ENCODE data around the gene PAIP2B. TPM values are rescaled to one million over a fixed set of nuclear protein-coding genes. Genes with fewer than 3 reads are reported as not detected.
"Not testable (repeated sequence)": the region's sequence is repeated elsewhere in the genome, so short reads cannot be mapped to it uniquely, and the experiment has no call there.

PAIP2B gene
- total and polyA plus RNA-seq, 8 donors, result 4.9 to 14.1 (median 8.1) TPM

DNA sequence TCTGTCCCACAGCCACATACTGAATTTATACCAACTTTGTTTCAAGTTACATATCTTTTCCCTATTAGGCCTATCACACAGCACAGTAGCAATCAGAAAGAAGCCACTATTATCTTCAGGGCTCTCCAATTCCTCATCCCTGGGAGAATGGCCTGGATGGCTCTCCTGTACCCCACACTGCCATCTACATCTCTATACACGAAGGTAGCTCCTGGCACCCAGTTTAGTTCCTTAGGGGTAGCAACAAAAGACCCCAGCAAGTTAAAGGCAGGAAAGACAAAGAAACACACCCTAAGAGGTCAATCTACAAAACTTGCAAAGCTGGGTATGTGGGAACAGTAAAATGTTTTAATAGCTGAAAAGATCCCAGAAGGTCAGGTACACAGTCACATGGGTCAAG is 39.9 kb downstream of the PAIP2B start:
- no peaks in the 10 kb centered on the region for H3K27me3 ChIP-seq
- H3K36me3 ChIP-seq, result peaks cover 0 to 44% (median 22%) of the 10 kb centered on the region in 4 donors
- DNase-seq, result no peak
- H3K9me3 ChIP-seq, result no peaks in the 10 kb centered on the region
- H3K4me3 ChIP-seq, result no peak overlapping the region
- intact Hi-C loops (cut with DNase I; ENCODE audit: low total_unique reads), result no loop called here
- TF ChIP-seq POLR2AphosphoS5 (IDR thresholded peaks at IDR 0.05) (no peak), EP300 (IDR thresholded peaks at IDR 0.05) (no peak), POLR2A (IDR thresholded peaks at IDR 0.05) (no peak)
- TF ChIP-seq, protein P1, sequence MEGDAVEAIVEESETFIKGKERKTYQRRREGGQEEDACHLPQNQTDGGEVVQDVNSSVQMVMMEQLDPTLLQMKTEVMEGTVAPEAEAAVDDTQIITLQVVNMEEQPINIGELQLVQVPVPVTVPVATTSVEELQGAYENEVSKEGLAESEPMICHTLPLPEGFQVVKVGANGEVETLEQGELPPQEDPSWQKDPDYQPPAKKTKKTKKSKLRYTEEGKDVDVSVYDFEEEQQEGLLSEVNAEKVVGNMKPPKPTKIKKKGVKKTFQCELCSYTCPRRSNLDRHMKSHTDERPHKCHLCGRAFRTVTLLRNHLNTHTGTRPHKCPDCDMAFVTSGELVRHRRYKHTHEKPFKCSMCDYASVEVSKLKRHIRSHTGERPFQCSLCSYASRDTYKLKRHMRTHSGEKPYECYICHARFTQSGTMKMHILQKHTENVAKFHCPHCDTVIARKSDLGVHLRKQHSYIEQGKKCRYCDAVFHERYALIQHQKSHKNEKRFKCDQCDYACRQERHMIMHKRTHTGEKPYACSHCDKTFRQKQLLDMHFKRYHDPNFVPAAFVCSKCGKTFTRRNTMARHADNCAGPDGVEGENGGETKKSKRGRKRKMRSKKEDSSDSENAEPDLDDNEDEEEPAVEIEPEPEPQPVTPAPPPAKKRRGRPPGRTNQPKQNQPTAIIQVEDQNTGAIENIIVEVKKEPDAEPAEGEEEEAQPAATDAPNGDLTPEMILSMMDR (IDR thresholded peaks at IDR 0.05), result no peak
- H3K4me1 ChIP-seq, result no peaks in the 10 kb centered on the region
- H3K27ac ChIP-seq, result no peak overlapping the region
- WGBS, 5 donors, result 65 to 83% (median 80%) methylated on average over 1 of the region's 1 CpG

DNA sequence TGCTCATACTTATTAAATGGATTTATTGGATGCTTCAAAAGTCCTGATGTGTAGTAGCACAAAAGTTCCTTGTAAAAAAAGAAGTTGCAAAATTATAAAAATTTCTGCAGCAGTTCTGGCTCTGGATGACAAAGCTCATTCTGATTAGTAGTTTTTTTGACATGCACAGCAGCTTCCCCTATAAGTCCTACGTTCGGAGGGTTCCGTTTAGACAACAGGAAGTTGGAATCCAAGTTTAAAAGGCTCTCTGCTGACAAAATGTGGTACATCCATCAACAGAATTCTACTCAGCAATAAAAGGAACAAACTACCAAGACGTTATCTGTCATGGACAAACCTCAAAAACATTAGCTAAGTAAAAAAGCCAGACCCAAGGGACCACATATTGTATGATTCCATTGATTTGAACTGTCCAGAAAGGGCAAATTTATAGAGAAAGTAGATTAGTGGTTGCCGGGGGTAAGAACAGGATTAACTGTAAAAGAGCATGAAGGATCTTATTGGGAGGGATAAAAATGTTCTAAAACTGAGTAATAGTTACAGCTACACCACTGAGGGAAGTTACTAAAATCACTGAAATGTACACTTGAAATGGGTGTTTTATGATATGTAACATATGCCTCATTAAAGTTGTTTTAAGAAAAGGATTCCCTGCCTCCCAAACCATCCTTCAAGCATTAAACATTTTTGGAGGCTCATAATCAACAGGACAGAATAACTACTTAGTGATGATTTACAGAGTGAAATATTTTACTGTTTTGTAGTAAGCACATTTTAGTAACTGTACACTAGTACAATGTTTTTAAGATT is 43.4 kb downstream of the PAIP2B start:
- 33 to 65% (median 55%) methylated on average over 2 to 4 of the region's 5 CpGs for WGBS, 5 donors

DNA sequence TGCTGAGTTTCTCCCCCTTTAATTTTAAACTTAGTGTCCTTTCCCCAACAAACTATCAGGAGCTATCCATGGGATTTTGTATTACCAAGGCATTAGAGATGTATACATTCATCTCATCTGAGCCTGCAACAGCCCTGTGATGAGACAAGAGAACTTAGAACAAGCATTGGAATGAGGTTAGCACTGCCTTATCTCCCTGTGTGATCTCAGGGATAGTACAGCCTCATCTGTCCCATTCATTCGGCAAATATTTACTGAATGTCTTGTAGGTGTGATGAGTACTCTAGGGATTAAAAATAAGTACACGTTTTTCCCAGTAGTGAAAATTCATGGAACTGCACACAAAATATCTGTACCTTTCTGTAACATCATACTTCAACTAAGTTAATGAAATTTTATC is 45.6 kb downstream of the PAIP2B start:
- WGBS, 5 donors, result 55 to 76% (median 61%) methylated on average over 2 of the region's 2 CpGs
- TF ChIP-seq EP300 (IDR thresholded peaks at IDR 0.05) (no peak), POLR2A (IDR thresholded peaks at IDR 0.05) (no peak), POLR2AphosphoS5 (IDR thresholded peaks at IDR 0.05) (no peak)
- TF ChIP-seq, protein P1 (IDR thresholded peaks at IDR 0.05), result no peak
- peaks cover 0 to 9% (median 0%) of the 10 kb centered on the region in 4 donors for H3K36me3 ChIP-seq
- intact Hi-C loops (cut with DNase I; ENCODE audit: low total_unique reads), result no loop called here
- DNase-seq, result no peak
- no peaks in the 10 kb centered on the region for H3K27me3 ChIP-seq
- H3K9me3 ChIP-seq, result no peaks in the 10 kb centered on the region
- no peak overlapping the region for H3K27ac ChIP-seq
- no peaks in the 10 kb centered on the region for H3K4me1 ChIP-seq
- no peak overlapping the region for H3K4me3 ChIP-seq

More for the DNA sequence above, 43.4 kb downstream of the PAIP2B start:
- DNase-seq; H3K4me3 ChIP-seq; H3K9me3 ChIP-seq; H3K4me1 ChIP-seq; intact Hi-C loops (cut with DNase I; ENCODE audit: low total_unique reads); H3K27me3 ChIP-seq; H3K27ac ChIP-seq: not testable (repeated sequence)
- H3K36me3 ChIP-seq, result peaks cover 0 to 30% (median 12%) of the 10 kb centered on the region in 4 donors

GRCh38 chr2:71178836-71179235 is 48.1 kb downstream of the PAIP2B start:
- H3K4me3 ChIP-seq; H3K27ac ChIP-seq; H3K9me3 ChIP-seq; H3K27me3 ChIP-seq; H3K36me3 ChIP-seq; H3K4me1 ChIP-seq; DNase-seq; intact Hi-C loops (cut with DNase I; ENCODE audit: low total_unique reads): not testable (repeated sequence)
- 58 to 68% (median 62%) methylated on average over 8 of the region's 8 CpGs for WGBS, 5 donors

DNA sequence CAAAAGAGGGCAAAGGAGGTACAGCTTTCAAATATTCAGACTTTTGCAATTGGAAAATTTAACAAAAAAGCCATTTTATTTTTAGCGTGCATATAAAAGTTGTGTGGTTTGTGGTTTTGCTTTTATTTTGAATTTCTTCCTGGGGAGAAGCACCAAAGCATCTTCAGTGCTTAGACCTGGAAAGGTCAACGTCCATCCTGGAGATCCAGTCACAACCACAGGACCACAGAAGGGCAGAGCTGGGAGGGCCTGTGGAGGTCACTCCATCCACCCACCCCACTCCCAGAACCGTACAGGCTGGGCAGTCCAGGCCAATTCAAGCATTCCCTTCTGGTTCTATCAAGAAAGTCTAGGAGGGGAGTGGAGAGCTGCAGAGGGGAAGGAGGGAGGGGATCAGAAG is 52.7 kb downstream of the PAIP2B start:
- no peak for DNase-seq
- WGBS, 5 donors, result 55 to 67% (median 61%) methylated on average over 3 of the region's 3 CpGs
- intact Hi-C loops (cut with DNase I; ENCODE audit: low total_unique reads), result no loop called here

More for the DNA sequence above, 52.7 kb downstream of the PAIP2B start:
- H3K9me3 ChIP-seq, result no peaks in the 10 kb centered on the region
- H3K27ac ChIP-seq, result no peak overlapping the region
- H3K4me1 ChIP-seq, result no peaks in the 10 kb centered on the region
- H3K27me3 ChIP-seq, result no peaks in the 10 kb centered on the region
- TF ChIP-seq EP300 (IDR thresholded peaks at IDR 0.05) (no peak), POLR2AphosphoS5 (IDR thresholded peaks at IDR 0.05) (no peak), POLR2A (IDR thresholded peaks at IDR 0.05) (no peak)
- TF ChIP-seq, protein P1 (IDR thresholded peaks at IDR 0.05), result no peak
- no peaks in the 10 kb centered on the region for H3K36me3 ChIP-seq
- H3K4me3 ChIP-seq, result no peak overlapping the region

All from stomach (tissue), 9 donors.